Occipital lobe (tissue), 2 donors: Measurements from ENCODE around the gene GGT6. TPM values are rescaled to one million over a fixed set of nuclear protein-coding genes. Genes with fewer than 3 reads are reported as not detected.
"Not testable (repeated sequence)": the region's sequence is repeated elsewhere in the genome, so short reads cannot be mapped to it uniquely, and the experiment has no call there.

Source experiments
- DNase-seq: peaks from one replicate; lab custom pipeline; 2025; lab: John Stamatoyannopoulos, UW
- total RNA-seq: library from RNA; depleted of rRNA; stranded (reverse); fragments of >200 nt; gene quantifications from one replicate; pipeline ENCODE4 v1.2.3, GENCODE V29; 2014

Gene GGT6
- total RNA-seq, 1 donor from 2014 or later = not detected

DNA sequence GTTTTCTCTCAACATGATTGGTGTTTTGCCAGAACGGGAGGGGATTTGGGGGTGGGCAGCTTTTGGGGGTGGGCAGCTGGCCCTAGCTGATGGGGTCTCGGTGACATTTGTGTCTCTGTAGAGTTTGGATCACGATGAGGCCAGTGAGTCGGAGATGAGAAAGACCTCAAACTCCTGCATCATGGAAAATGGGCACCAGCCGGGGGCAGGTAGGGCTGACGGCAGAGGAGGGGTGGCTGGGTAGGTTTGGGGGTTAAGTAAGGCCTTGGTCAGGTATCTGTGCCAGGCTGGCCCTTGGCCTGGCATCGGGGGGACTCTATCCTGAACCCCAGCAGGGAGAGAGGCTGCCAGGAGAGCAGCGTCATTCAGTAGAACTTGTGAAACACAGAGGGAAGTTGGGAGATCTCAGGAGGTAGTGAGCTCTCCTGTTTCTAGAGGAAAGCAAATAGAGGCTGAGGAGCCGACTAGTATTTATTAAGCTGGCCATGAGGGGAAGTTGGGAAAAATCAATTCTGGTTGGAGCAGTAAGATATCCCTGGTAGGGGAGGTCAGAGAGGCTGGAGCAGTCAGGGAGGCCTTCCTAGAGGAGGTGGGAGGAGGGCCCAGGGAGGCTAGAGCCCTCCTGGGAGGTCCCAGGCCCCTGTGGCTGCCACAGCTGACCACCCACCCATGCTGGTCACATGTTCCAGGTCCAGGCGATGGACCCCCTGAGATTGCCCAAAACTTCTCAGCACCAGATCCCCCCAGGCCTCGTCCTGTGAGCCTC is 32.0 kb upstream of the GGT6 start:
- DNase-seq = no peak

DNA sequence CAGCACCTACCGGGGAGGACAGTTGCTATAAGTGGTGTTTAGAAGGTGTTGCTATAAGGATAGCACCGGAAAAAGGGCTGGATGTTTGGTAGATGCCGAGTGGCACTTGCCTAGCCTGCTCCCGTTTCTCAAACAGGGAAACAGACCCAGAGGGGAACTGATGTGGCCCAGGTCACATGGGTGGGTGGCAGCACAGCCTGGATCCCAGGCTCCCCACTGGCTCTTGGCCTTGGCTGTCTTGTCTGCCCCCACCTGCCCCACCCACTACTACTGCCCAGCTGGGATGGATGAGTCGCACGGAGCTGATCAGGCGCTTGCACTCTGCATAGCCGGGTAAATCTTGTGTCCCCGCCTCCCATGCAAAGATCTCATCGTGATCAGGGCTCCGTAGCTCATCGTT is 31.2 kb upstream of the GGT6 start:
- no peak for DNase-seq

DNA sequence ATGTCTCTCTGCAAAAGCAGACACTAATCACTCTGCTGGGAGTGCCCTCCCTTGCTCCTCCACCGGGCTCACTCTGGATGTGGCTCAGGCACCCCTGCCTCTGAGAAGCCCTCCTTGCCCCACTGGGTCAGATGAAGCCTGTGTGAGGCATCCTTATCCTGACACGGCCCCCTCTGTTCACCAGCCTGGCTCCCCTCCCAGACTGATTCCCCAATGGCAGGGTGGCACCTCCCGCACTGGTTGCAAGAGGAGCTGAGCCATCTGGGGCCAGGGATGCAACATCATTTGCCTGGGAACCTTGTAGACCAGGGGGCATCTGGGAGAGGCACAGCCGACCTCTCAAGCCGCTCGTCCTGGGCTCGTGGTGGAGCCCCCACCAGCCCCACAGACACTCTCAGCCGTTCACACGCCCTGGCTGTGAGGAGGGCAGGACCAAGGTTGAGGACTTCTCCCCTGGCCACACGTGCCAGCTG is 30.6 kb upstream of the GGT6 start:
- DNase-seq = no peak

DNA sequence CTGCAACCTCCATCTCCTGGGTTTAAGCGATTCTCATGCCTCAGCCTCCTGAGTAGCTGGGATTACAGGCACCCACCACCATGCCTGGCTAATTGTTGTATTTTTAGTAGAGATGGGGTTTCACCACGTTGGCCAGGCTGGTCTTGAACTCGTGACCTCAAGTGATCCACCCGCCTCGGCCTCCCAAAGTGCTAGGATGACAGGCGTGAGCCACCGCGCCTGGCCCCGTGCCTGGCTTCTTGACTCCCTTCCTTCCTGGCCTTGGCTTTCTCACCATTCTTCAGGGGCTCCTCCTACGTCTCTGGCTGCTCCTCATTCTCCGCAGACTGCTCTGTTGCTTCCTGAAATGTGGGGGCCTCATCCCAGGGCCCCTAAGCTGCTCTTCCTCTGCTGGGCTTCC is 29.7 kb upstream of the GGT6 start:
- not testable (repeated sequence) for DNase-seq

DNA sequence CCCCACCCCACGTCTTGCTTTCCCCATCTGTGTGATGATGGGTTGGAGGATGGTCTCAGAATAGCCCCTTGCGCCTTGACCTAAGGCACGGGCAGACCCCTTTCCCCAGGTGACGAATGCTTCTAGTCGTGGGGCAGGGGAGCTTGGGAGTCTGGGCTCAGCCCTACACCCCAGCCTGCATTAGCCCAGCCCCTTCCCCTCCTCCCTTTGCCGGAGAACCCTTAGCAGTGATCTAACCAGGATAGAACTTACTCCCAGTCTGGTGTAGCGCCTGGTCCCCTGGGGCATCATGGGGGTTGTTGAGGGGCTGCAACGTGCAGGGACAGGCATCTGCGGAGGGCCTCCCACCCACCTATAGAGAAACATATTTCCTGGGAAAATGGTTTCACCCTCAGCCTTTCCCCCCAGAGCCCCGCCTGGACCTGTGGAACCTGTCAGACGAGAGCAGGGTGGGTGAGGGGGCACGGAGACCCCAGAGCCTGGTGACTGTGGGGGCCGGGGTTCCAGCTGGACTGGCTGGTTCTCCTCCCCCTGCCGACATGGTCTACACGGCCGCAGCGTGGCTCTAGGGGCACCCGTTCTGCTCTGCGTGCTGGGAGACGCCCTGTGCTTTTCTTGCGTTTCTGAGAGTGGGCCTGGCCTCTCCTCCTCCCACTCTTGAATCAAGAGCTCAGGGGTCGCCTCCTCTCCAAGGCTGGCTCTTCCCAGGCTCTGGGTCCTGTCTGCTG is 28.7 kb upstream of the GGT6 start:
- DNase-seq = no peak

DNA sequence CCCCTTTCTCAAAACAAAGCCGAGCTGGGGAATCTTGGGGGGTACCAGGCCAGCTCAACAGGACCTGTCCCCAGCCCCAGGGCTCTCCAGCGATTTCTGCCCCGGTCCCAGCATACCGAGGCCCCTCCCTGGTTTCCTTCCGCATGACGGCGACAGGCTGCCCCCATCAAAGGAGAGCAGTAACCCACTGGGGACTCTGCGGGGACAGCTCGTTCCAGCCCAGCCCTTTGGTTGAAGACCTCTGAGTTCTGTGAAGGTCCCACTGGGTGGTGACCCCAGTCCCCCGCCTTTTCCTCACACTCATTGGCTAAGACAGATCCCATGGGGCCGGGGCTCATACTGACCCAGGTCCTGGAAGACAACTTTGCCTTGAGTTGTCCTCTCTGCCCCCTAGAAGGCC is 28.0 kb upstream of the GGT6 start:
- no peak for DNase-seq

DNA sequence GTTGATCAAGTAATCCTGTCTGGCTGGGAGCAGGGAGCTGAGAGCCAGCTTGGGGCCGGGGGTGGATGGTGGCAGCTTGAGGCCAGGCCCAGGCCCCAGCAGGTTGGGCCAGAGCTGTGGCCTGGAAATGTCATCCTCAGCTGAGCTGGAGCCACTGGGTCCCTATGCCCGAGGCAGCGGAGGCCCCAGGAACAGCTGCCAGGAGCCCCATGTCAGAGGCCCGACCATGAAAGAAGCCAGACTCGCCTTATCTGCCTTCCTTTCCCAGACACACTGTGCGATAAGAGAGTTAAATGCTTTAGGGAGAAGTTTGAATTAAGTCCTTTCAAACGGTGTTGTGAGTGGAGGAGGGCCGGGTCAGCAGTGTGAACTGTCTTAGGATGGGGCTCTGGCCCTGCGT is 27.4 kb upstream of the GGT6 start:
- DNase-seq = no peak

DNA sequence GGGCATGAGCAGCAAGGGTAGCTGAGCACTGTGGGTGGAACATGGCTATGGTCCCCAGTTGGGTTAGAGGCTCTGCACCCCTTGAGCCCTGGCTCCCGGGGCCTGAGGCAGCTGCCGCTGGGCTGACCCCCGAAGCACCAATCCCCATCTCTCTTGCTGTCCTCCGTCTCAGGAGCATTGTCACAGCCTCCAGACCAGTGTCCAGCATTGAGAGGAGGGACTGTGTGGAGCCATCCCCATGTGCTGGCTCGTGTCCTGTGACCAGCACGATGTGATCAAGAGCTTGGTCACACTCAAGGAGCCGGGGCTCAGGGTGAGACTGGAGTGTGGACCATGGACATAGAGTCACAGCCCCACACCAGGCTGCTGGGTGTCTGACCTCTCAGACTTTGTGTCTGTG is 26.8 kb upstream of the GGT6 start:
- no peak for DNase-seq

DNA sequence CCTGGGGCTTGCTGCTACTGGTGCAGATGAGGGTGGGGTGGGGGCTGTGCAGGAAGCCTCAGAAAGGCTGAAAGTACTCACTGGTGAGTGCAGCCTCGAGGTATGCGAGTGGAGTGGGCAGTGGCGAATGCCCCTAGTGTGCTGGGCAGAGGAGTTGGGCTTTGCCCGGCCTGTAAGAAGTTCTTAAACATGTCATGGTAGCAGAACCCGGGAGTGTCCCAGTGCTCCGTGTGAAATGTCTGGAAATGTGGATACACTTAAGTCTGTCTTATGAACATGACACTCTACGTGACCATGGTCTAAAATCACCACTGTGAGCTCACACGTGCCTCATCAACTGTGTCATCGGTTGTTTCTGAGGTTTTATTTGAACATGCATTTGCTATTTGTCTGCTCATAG is 25.7 kb upstream of the GGT6 start:
- DNase-seq = no peak

DNA sequence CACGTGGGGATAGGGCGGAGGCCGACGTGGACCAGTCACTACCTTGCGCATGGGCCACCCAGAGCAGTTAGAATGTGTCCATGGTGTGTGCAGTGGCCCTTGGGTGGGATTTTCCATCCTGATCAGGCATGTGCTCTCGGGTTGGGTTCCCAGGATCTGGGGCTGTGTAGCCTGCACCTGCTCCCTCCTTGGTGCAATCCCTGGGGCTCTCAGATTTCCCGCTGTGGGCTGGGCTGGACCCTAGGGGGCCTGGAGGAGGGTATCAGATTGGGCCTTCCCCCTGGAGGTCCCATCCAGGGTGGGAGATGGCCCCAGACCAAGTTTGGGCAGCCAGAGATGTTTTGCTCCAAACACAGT is 25.2 kb upstream of the GGT6 start:
- no peak for DNase-seq

DNA sequence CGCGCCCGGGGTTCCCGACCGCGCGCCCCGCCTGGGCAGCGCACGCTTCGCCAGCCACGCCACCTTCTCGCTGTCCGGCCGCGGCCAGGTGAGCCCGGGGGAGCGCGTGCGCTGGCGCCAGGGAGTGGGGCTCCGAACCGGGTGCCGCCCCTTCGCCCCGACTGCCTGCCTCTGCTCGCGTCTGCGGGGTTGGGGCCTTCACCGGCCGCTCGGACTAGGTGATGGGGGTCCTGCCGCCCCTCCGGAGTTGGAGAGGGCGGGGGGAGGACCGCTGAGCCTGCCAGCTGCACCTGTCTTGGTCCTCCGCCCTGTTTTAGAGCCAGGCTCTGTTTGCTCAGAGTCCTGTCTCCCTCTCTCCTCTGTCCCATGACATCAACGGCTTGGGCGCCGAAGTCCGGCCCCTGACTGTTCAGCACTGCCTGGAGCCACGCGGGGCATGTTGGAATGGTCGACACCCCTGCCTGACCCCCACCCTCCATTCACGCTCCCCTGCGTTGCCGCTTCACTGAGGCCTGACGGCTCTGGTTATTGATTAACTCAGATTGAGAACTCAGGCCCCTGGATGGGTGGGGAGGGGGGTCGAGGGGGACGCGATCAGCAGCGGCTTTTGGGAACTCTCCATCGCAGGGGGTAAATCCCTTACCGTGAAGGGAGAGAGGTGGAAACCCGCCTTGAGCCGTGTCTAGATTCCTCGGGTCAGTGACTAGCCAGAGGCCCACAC is 24.7 kb upstream of the GGT6 start:
- DNase-seq = no peak

DNA sequence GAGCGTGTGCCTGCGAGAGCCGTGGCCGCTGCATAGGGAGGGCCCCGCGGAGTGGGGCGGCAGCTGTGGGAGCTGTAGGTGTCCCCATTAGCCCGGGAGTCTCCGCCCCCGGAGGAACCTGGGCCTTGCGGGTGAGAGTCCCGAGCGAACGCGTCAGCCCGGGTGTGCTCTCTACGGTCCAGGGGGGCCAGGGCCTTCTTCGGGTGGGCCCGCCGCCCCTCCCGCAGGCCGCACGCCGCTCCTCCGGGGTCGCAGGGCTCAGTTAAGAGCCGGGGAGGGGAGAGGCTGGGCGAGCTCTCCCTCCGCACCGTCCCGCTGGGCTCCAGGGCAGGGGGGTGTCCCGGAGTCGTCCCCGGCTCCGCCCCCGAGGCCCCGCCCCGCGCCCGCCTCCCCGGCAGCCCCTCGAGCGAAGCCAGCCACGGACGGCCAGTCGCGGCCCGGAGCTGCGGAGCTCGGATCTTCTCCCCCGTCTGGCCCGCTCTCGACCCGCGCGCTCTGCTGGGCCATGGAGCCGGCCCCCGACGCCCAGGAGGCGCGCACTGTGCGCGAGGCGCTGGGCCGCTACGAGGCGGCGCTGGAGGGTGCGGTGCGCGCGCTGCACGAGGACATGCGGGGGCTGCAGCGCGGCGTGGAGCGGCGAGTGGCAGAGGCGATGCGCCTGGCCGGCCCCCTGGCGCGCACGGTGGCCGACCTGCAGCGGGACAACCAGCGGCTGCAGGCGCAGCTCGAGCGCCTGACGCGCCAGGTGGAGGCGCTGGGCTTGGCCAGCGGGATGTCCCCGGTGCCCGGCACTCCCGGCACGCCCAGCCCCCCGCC is 23.9 kb upstream of the GGT6 start, which contains the start of gene SMTNL2:
TSS of gene SMTNL2 (plus strand) at position 429 of the 816 bp plus-strand sequence. CDS start at position 506, 77 bp downstream.
- DNase-seq = no peak

DNA sequence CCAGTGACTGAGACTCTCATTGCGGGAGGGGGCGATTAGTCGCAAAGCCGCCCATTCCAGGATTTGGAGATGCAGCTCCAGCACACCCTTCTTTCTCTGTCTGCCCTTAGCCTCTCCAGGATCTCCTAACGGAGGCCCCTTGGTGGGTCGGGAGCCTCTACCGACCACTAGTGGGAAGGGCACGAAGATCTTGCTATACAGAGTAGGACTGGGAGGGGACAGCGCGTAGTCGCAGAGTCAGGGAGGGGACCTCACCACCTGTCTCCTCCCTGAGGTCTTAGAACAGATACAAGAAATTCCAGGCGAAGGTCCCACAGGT is 23.4 kb upstream of the GGT6 start:
- DNase-seq = no peak

DNA sequence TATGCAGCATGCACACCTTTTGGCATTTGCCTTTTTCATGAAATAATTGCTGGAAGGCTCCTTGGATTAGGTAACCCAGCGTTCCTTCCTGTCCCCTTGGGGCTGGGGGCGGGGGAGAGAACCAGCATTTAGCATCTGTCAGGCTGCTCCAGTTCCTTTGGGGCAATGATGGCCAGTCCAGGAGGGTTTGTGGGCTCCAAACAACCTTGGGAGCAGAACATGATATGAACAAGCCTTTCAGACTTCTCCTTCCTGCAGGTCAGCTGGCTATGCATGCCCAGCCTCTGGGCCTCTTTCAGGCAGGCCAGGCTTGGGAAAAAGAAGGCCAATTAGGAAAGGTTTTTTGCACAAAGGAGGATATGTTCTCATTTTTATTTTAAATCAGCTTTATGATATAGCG is 22.8 kb upstream of the GGT6 start:
- no peak for DNase-seq

DNA sequence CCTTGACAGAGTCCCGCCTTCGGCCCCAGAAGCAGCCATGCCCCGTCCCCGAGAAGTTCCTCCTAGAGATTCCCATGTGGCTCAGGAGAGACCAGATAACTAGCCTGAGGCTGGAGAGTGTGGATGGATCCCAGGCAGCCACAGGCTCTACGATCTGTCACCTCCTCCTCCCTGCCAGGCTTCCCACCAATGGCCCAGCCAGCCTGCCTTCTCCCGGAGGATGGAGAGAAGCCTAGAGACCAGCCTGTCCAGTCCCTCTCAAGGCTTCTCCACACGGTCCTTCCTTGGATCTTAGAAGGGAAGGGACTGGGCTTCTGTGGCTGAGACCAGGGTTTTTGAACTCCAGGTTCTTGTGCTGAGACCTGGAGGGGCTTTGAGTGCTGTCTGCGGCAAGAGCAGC is 22.3 kb upstream of the GGT6 start:
- DNase-seq = no peak

DNA sequence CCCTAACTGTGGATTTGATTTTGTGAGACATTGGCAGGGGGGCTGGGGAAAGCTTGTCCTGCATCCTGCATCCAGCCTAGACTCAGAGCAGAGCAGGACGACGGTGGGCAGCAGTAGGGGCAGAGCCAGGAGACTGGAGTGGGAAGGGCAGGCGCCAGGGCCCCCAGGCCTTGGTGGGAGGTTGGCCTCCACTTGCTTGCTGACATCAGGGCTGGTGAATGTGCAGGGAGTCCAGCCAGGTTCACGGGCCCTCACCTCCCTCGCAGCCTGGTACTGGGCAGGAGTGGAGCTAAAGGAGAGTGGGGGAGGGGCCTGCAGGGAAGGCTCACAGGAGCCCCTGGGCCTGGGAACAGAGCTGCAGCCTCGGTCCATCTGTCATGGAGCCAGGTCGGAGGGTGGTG is 21.7 kb upstream of the GGT6 start:
- no peak for DNase-seq

DNA sequence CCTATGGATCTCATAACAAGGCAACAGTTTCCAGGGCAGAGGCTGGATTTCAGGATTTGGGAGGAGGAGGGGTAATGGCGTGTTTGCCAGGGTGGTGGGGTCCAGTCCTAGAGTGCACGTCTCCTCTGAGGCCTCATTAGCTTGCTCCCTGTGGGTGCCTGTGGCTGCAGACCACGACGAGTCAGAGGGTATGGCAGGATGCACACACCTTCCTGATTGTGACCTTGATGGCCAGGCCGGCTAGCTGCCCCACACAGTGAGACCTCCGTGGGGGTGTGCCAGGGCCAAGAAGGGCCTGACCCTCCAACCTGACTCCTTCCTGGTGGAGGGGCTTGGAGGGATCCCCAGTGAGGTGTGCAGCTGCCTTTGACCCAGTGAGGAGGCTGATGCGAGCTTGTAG is 19.9 kb upstream of the GGT6 start:
- no peak for DNase-seq

DNA sequence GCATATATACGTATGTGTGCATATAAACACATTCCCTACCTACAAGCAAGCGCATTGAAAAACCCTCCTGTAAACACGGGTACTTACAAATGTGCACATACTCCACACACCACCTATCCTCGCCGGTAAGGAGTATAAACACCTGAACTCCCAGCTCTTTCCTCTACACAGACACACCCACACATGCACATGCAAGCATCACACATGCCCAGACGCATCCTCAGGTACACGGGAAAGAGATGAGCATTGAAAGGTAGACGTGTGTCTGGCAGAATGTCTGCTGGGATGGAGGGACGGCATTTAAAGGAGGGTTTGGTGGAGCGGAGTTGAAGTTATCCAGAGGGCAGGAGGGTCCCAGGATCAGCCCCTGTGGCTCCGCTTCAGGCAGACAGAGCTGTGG is 19.3 kb upstream of the GGT6 start:
- DNase-seq = no peak

DNA sequence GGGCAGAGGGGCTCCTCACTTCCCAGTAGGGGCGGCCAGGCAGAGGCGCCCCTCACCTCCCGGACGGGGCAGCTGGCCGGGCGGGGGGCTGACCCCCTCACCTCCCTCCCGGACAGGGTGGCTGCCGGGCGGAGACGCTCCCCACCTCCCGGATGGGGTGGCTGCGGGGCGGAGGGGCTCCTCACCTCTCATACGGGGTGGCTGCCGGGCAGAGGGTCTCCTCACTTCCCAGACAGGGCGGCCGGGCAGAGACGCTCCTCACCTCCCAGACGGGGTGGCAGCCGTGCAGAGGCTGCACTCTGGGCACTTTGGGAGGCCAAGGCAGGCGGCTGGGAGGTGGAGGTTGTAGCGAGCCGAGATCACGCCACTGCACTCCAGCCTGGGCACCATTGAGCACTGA is 18.0 kb upstream of the GGT6 start:
- DNase-seq = not testable (repeated sequence)

DNA sequence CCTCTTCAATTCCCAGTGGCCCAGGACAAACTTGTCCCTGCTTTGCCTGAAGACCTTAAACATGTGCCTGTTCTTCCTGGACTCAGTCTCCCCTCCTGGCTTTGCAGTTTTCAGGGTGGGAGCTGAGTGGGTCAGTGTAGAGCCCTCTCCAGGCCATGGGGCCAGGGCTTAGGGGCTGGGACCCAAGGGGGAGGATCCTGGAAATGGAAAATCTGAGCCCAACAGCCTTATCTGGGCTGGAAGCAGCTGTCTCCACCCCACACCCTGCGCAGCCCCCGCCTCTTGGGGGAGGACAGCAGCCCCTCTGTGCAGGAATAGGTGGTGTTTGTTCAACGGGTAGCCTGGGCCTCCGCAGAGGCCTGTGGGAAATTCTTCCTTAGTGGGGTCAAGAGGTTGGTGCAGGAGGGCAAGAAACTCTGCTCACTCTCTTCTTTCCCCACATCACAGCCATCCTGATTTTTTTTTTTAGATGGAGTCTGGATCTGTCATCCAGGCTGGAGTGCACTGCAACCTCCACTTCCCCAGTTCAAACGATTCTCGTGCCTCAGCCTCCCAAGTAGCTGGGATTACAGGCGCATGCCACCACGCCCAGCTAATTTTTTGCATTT is 17.1 kb upstream of the GGT6 start:
- no peak for DNase-seq

DNA sequence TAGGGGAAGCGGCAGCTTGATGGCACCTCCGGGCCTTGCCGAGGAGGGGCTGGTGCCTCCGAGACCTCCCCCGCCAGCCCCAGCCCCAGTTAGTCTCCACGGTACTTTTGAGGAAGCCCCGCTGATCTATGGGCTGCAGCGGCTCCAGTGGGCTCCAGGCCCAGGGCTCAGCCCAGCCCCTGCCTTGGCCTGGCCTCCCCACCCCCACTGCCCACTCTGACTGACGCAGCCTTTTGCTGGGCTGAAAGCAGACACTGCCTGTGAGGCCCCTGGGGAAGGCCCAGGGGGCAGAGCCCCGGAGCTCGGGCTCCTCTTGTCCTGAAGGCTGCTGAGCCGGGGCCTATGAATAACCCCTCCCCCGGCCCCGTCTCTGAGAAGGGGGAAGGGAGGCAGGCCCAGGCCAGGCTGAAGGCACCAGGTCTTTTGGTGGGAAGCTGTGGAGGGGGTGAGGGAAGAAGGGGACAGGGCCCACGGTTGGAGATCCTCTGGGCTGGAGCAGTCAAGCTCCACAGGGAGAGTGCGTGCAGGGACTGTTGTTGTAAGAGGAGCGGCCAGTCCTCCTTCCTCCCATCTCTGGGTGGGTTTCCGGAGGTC is 16.4 kb upstream of the GGT6 start:
- DNase-seq = no peak
